ENCODE results near the gene AIRE.

Gene AIRE

DNA sequence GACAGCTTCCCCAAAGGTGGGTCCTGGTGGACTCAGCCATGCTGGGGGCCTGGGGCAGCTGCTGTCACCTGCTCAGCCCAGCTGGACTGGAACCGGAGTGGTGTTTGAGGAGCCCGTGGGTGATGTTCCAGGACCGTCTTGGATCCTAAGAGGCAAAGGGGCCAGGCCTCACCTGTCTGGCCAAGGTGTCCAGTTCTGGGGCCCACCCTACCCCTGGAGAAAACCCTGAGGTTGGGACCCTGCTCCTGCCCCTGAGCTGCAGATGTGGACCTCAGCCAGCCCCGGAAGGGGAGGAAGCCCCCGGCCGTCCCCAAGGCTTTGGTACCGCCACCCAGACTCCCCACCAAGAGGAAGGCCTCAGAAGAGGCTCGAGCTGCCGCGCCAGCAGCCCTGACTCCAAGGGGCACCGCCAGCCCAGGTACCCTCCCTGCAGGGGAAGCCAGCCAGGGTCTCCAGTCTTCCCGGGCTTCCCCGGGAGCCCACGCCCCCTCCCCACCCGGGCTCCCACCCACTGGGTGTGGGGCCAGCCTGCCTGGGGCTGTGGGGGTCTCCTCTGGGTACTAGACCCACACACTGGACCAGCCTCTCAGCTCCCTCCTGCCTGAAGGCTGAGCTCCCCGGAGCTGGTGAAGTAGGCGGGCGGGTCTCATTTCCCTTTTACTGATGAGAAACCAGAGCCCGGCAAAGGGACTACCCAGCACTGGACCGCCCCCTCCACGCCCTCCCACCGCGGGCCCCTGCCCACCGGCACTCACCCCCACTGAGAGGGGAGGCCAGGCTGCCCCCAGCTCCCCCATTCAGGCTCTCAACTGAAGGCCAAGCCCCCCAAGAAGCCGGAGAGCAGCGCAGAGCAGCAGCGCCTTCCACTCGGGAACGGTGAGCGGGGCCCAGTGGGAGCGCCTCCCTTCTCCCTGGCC, 1.3 kb downstream of the AIRE start:
- WGBS, 2 donors (ENCODE audit: extremely low coverage in 2 of 2, insufficient read length in 2 of 2, insufficient replicate concordance in 1 of 2), result no CpG with 5 or more reads among the region's 31 CpGs
- Histone ChIP-seq H2BK5ac (ENCODE audit: low read length) (no peak overlapping the region), H2AK5ac (ENCODE audit: low read depth, low read length) (peak overlapping the region; percentile 94), H2AFZ (ENCODE audit: low read length) (no peak overlapping the region), H2BK15ac (ENCODE audit: low read length) (peak overlapping the region; percentile 91), H4K8ac (ENCODE audit: low read depth, low read length) (peak overlapping the region; percentile 17), H2BK12ac (ENCODE audit: low read length) (peak overlapping the region; percentile 22), H3K4me1 (ENCODE audit: control insufficient read depth in 2 of 2, insufficient read depth in 1 of 2, low read depth in 1 of 2, low read length in 2 of 2) (peaks cover 5 to 14% of the 10 kb centered on the region in 2 donors), H3K4me3 (ENCODE audit: low read length in 2 of 2) (no peak overlapping the region), H4K91ac (ENCODE audit: low read depth, low read length, poor library complexity) (no peak overlapping the region), H3K18ac (ENCODE audit: low read length) (peak overlapping the region; percentile 89), H3K36me3 (replicated peaks in 1 of 2; ENCODE audit: control insufficient read depth in 2 of 2, insufficient read depth in 2 of 2, low read length in 2 of 2) (no peaks in the 10 kb centered on the region), H3K9me3 (replicated peaks in 1 of 2; ENCODE audit: control insufficient read depth in 2 of 2, insufficient read depth in 1 of 2, low read depth in 1 of 2, low read length in 2 of 2) (no peaks in the 10 kb centered on the region), H3K27me3 (ENCODE audit: control insufficient read depth in 3 of 3, insufficient read depth in 3 of 3, low read depth in 1 of 3, low read length in 3 of 3) (peaks cover 2 to 77% (median 36%) of the 10 kb centered on the region in 3 experiments), H3K4ac (ENCODE audit: low read length) (no peak overlapping the region), H3K4me2 (ENCODE audit: insufficient read depth, low read length, poor library complexity, severe bottlenecking) (no peak overlapping the region), H3K27ac (replicated peaks; ENCODE audit: low read length) (no peak overlapping the region), H3K79me1 (ENCODE audit: low read depth, low read length) (no peaks in the 10 kb centered on the region), H3K23ac (ENCODE audit: low read depth, low read length, poor library complexity) (peak overlapping the region; percentile 43), H3K14ac (ENCODE audit: low read length) (peak overlapping the region; percentile 38), H2BK120ac (ENCODE audit: low read depth, low read length) (no peak overlapping the region), H3K9ac (ENCODE audit: low read depth, low read length, poor library complexity) (no peak overlapping the region)
- DNase-seq (ENCODE audit: low spot score), result no peak

- Histone ChIP-seq H4K8ac (ENCODE audit: low read depth, low read length) (no peak overlapping the region), H3K36me3 (replicated peaks in 1 of 2; ENCODE audit: control insufficient read depth in 2 of 2, insufficient read depth in 2 of 2, low read length in 2 of 2) (no peaks in the 10 kb centered on the region), H3K18ac (ENCODE audit: low read length) (peak overlapping the region; percentile 70), H2BK5ac (ENCODE audit: low read length) (peak overlapping the region; percentile 60), H4K91ac (ENCODE audit: low read depth, low read length, poor library complexity) (no peak overlapping the region), H2AFZ (ENCODE audit: low read length) (no peak overlapping the region), H3K27me3 (ENCODE audit: control insufficient read depth in 3 of 3, insufficient read depth in 3 of 3, low read depth in 1 of 3, low read length in 3 of 3) (peaks cover 2 to 65% (median 34%) of the 10 kb centered on the region in 3 experiments), H3K4ac (ENCODE audit: low read length) (peak overlapping the region; percentile 1), H3K14ac (ENCODE audit: low read length) (peak overlapping the region; percentile 38), H3K79me1 (ENCODE audit: low read depth, low read length) (no peaks in the 10 kb centered on the region), H2BK12ac (ENCODE audit: low read length) (peak overlapping the region; percentile 16), H3K4me2 (ENCODE audit: insufficient read depth, low read length, poor library complexity, severe bottlenecking) (no peak overlapping the region), H2BK120ac (ENCODE audit: low read depth, low read length) (no peak overlapping the region), H3K4me1 (ENCODE audit: control insufficient read depth in 2 of 2, insufficient read depth in 1 of 2, low read depth in 1 of 2, low read length in 2 of 2) (peaks cover 4 to 14% of the 10 kb centered on the region in 2 donors), H3K4me3 (ENCODE audit: low read length in 2 of 2) (no peak overlapping the region), H2AK5ac (ENCODE audit: low read depth, low read length) (peak overlapping the region; percentile 94), H3K9me3 (replicated peaks in 1 of 2; ENCODE audit: control insufficient read depth in 2 of 2, insufficient read depth in 1 of 2, low read depth in 1 of 2, low read length in 2 of 2) (no peaks in the 10 kb centered on the region), H3K9ac (ENCODE audit: low read depth, low read length, poor library complexity) (no peak overlapping the region), H3K23ac (ENCODE audit: low read depth, low read length, poor library complexity) (peak overlapping the region; percentile 86), H2BK15ac (ENCODE audit: low read length) (peak overlapping the region; percentile 65), H3K27ac (replicated peaks; ENCODE audit: low read length) (no peak overlapping the region)
- no peak for DNase-seq (ENCODE audit: low spot score)
- no CpG with 5 or more reads among the region's 23 CpGs for WGBS, 2 donors (ENCODE audit: extremely low coverage in 2 of 2, insufficient read length in 2 of 2, insufficient replicate concordance in 1 of 2)
These were observed 2.8 kb downstream of the AIRE start for GRCh38 chr21:44288251-44289110.

DNA sequence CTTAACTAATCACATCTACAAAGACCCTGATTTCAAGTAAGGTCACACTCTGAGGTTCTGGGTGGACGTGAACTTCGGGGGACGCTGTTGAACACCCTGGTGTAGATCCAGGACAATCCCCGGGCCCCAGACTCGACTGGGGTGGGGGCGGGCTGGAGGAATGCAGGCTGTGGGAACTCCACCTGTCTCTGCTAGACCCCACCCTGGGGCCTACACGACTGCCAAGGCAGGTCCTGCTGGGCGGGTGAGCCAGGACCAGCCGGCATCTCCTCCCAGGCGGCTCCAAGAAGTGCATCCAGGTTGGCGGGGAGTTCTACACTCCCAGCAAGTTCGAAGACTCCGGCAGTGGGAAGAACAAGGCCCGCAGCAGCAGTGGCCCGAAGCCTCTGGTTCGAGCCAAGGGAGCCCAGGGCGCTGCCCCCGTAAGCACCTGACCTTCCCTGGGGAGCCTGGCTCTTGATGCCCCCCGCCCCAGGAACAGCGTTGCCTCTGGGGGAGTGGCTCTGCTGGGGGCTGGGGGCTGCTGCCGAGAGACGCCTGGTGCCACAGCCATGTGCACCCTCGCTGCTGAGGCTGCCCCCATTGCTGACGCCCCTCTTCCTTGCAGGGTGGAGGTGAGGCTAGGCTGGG, 3.8 kb downstream of the AIRE start:
- Histone ChIP-seq H2BK15ac (ENCODE audit: low read length) (peak overlapping the region; percentile 49), H3K9ac (ENCODE audit: low read depth, low read length, poor library complexity) (no peak overlapping the region), H3K27me3 (ENCODE audit: control insufficient read depth in 3 of 3, insufficient read depth in 3 of 3, low read depth in 1 of 3, low read length in 3 of 3) (peaks cover 2 to 55% (median 28%) of the 10 kb centered on the region in 3 experiments), H3K14ac (ENCODE audit: low read length) (peak overlapping the region; percentile 76), H2BK120ac (ENCODE audit: low read depth, low read length) (no peak overlapping the region), H2AFZ (ENCODE audit: low read length) (no peak overlapping the region), H4K8ac (ENCODE audit: low read depth, low read length) (no peak overlapping the region), H2BK12ac (ENCODE audit: low read length) (no peak overlapping the region), H3K9me3 (replicated peaks in 1 of 2; ENCODE audit: control insufficient read depth in 2 of 2, insufficient read depth in 1 of 2, low read depth in 1 of 2, low read length in 2 of 2) (no peaks in the 10 kb centered on the region), H3K4me2 (ENCODE audit: insufficient read depth, low read length, poor library complexity, severe bottlenecking) (no peak overlapping the region), H3K23ac (ENCODE audit: low read depth, low read length, poor library complexity) (no peak overlapping the region), H3K36me3 (replicated peaks in 1 of 2; ENCODE audit: control insufficient read depth in 2 of 2, insufficient read depth in 2 of 2, low read length in 2 of 2) (no peaks in the 10 kb centered on the region), H3K18ac (ENCODE audit: low read length) (peak overlapping the region; percentile 83), H2AK5ac (ENCODE audit: low read depth, low read length) (peak overlapping the region; percentile 63), H3K4me3 (ENCODE audit: low read length in 2 of 2) (no peak overlapping the region), H3K27ac (replicated peaks; ENCODE audit: low read length) (no peak overlapping the region), H3K79me1 (ENCODE audit: low read depth, low read length) (no peaks in the 10 kb centered on the region), H3K4me1 (ENCODE audit: control insufficient read depth in 2 of 2, insufficient read depth in 1 of 2, low read depth in 1 of 2, low read length in 2 of 2) (peaks cover 0 to 9% of the 10 kb centered on the region in 2 donors), H4K91ac (ENCODE audit: low read depth, low read length, poor library complexity) (no peak overlapping the region), H2BK5ac (ENCODE audit: low read length) (no peak overlapping the region), H3K4ac (ENCODE audit: low read length) (peak overlapping the region; percentile 67)
- WGBS, 2 donors (ENCODE audit: extremely low coverage in 2 of 2, insufficient read length in 2 of 2, insufficient replicate concordance in 1 of 2), result no CpG with 5 or more reads among the region's 24 CpGs
- no peak for DNase-seq (ENCODE audit: low spot score)

Measured in neuronal stem cell (in vitro differentiated cells).